HG03457 (cell line): ENCODE measurements around the gene LAPTM4A.
"Not testable (repeated sequence)": the region's sequence is repeated elsewhere in the genome, so short reads cannot be mapped to it uniquely, and the experiment has no call there.

ENCODE experiments used
- ATAC-seq: cut with Tn5 transposase; IDR thresholded peaks from one replicate; pipeline ENCODE4 v1.9.1; 2021; ENCODE audit warnings: moderate number of reproducible peaks; ENCODE audit not compliant: unreplicated experiment

Gene LAPTM4A

DNA sequence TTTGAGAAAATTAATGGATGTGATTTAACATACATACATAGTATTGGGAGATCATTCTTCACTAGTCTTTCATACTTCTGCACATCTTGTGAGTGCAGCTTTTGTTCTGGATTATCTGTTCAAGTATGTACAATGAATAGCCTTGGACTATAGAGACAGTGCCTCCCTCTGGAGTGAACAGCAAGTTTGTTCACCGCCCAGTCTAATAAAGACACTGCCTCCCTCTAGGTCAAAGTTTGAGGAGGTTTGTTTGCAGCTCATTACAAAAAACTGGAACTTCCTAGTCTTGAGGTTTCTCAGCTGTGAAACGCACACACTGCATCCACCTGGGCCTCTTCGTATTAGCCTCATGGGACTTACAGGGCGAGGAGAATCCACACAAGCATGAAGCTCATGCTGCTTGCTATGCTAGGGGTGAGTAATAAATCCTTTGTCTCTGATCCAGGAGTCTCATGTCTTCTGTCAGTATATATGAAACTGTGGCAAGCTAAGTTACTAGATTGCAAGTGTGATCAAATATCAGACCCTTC, 26.0 kb upstream of the LAPTM4A start:
- no peak for ATAC-seq

DNA sequence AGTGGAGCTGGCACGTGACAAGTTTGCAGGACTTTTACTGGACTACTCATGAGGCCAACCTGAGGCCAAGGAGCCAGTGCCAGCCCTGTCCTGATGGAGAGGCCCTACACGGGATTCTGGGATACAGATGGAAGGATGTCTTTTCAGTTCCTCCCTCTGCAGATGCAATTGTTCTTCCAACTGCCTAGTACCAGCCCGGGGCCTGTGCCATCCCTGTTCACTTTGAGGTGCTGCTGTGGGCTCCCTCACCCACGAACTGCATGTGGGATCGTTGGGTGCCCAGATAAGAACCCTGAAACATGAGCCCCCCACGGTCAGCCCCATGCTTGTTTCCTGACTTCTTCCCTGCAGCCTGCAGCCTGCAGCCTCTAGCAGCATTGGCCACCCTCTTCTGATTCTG, 25.3 kb upstream of the LAPTM4A start:
- ATAC-seq: no peak

DNA sequence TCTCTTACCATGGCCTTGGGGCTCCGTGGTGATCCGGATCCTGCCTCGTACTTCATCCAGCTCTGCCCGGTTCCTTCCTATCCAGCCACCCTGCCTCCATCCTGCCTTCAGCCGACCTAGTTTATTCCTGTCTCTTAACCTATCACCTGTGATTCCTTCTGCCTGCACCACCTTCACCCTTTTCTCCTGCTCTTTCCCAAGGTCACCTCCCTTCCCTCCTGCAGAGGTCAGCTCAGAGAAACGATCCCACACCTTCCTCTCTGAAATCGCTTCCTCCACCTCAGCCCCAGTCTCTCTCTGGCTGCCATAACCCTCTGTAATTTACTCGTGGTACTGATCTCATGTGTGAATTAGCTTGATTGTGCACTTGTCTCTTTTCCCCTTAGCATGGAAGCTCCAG, 23.5 kb upstream of the LAPTM4A start:
- no peak for ATAC-seq

DNA sequence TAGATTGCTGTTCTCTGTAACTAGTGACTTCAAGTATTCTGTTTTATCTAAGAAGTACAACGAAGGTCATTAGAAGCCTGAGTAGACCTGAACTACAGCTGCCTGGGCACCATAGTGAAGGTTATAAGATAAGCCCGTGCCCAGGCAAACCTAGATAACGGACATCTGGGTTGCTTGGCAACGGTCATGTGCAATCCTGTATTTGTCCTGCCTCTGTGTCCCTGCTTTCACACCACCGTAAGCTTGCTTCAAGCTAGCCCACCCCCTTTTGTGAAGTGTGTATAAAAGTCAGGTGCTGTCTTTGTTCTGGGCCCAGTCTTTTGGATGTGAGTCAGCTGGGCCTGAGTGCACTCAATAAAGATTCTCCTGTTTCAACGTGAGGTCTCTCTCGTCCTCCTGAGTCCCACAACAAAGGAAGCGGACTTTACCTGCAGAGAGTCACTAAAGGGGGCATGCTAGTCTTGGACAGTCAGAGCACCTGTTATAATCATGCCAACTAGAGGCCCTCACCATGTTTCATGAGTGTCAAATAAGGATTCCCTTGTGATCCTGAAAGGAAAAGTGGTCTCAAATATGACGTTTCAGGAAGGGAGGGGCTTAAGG, 22.7 kb upstream of the LAPTM4A start:
- not testable (repeated sequence) for ATAC-seq

DNA sequence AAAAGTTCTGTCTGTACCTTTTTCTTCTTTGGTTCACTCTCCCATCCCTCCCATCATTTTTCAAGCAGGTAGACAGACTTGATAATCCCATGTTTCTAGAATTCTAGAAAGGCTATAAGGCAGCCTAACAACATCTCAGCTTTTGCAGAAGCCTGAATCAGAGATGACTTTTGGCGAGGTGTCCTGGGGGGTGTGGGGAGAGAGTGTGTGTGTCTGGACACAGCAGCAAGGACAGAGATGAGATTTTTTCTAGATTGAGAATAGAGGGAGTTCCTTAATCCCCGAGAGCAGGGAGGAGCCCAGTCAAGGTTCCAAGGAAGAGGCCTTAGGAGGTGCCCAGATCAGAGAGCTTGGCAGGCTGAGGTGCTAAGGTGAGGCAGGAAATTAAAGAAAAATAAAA, 22.0 kb upstream of the LAPTM4A start:
- no peak for ATAC-seq

DNA sequence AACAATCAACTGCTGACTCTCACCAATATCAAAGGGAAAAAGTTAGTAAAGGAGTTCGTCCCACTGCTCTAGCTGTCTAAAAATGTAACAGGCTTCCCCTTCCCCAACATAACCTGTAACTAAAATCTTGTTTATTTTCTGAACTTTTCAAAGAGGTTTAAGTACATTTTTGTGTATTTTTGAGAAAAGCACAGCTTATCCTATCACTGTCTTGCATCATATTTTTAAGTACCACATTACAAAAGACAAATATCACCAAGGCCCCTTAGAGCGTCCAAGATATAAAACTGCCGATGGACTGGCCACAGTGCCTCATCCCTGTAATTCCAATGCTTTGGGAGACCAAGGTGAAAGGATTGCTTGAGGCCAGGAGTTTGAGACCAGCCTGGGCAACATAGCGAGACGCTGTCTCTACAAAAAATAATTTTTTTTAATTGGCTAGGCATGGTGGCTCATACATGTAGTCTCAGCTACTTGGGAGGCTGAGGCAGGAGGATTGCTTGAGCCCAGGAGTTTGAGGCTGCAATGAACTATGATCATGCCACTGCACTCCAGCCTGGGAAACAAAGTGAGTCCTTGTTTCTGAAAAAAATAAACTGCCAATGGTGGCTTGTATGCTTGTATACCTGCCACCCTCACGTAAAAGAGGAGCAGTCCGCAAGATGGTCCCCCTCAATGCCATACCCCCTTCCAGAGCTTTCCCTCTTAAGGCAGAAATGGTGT, 21.2 kb upstream of the LAPTM4A start:
- ATAC-seq: no peak

DNA sequence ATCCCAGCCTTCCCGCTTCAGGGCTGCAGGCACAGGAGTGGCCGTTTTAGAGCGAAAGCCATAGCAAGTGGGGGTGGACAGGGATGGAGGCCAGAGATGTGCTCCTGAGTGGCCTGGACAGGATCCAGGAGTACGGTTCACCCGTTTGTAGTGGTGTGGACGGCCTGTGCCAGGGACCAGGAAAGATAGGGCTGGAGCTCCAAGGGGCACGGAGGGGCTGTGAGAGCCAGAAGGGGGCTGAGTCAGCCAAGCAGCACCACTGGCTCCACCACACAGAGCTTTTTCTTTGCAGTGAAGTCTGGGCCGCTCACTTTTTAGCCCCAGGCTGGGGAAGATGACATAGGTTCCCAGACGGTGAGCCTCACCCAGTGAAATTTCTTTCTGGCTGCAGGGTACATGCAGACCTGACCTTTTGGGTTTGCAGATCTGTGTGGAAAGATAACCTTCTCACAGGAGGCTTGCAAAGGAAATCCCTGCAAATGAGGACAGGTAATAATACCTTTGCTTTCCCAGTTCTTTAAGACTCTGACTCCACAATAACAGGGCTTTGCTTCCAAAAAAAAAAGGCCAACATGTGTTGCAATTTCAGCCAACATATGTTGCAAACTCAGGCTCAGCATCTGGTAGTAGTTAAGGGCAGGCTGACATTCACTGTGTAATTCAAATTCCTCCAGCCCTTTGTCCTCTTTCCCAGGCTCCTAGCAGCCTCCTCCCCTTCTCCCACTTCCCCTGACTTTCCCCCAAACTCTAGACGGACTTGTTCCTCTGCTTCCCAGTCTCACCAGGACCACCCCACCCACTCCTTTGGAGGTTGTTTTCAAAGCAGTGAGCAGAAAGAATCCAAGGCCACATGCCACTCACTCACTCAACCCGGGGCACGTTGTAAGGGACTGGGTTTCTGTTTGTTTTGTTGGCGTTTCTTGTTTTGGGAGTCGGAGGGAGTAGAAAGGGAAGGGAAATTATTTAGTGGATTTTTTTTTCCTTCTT, 20.3 kb upstream of the LAPTM4A start:
- no peak for ATAC-seq

DNA sequence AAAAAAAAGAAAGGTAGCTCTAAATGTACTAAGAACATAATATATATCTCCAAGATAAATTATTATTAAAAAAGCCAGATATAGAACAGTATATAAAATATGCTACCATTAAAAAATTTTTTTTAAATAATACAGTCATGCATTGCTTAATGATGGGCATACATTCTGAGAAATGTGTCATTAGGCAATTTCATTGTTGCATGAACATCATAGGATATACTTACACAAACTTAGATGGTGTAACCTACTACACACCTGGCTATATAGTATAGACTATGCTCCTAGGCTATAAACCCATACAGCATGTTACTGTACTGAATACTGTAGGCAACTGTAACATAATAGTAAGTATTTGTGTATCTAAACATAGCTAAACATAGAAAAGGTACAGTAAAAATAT, 18.3 kb upstream of the LAPTM4A start:
- ATAC-seq: no peak

DNA sequence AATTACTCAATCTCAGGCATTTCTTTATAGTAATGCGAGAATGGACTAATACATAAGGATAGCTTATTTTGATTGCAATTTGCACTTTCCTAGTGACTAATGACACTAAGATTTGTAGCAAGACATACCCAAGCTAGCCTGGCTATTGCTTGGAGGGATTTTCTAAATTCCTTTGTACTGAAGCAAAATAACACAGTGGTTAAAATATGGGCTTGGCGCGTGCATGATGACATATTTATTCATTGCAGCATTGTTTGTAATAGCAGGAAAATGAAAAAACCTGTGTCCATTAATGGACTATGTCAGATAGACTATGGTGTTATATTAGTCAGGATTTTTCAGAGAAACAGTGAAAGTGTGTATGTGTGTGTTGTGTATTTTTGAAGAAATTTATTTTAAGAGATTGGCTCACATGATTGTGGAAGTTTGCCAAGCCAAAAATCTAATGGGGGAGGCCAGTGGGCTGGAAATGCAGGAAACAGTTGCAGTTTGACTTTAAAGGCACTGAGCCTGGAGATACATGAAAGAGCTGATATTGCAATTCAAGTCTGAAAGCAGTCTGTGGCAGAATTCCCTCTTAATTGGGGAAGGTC, 16.7 kb upstream of the LAPTM4A start:
- no peak for ATAC-seq

DNA sequence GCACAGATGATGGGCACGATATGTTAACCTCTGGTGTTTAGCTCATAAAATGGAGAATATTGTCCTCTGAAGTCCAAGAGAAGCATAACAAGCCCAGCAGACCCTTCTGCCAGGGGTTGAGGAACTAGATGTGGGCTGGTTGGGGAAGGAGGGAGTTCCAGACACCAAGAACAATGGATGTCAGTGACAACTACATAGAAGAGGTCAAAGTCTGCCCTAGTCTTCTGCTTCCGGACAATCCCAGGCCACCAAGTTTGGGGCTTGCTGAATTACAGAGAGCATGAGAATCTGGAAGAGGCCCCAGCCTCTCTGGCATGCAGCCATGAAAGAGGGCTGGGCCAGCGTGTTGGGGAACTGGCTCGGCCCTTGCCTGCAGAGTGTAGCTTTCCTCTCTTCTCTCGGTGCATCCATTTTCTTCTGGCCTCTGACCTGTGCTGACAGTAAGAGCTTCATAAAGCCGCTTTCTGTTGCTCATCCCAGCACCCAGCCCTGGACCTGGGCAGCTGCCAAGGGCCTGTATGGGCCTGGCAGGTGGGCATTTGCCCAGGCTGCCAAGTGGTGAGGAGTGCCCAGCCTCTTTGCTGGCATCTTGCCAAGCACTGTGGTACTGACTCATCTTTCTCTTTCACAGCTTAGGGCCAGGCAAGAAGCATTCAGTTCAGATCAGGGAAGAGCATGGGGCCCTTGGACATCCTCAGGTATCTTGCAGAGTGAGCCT, 14.6 kb upstream of the LAPTM4A start:
- ATAC-seq: no peak

DNA sequence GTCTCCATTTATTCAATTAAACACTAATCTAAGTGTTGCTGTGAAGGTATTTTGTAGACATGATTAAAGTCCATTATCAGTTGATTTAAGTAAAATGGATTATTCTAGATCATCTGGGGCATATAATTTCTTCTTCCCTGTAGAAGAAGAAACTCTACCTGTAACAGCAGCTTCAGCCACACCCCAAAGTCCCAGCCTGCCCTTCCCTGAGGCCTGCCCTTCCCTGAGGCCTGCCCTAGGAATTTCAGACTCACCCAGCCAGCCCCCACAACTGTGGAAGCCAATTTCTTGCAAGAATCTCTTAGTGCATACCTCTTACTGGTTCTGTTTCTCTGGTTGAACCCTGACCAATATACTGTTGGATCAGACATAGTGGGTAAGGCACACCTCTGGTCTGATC, 13.4 kb upstream of the LAPTM4A start:
- no peak for ATAC-seq

DNA sequence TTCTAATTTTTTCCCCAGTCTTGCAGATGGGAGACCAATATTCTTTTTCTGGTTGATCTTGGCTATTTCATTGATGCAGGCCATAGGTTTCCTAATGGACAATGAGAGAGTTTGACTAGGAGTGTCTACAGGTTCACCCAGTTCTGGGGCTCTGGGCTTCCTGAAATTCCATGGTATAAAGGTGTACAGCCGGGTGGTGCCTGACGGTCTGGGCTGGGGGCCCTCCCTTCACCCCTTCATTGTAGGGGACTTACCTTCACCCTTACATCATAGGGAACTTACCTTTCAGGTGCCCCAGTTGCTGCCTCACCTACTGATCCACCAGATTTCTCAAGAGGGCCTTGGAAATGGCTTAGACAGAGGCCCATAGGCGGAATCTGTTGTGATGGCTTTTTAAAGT, 13.0 kb upstream of the LAPTM4A start:
- ATAC-seq: no peak

DNA sequence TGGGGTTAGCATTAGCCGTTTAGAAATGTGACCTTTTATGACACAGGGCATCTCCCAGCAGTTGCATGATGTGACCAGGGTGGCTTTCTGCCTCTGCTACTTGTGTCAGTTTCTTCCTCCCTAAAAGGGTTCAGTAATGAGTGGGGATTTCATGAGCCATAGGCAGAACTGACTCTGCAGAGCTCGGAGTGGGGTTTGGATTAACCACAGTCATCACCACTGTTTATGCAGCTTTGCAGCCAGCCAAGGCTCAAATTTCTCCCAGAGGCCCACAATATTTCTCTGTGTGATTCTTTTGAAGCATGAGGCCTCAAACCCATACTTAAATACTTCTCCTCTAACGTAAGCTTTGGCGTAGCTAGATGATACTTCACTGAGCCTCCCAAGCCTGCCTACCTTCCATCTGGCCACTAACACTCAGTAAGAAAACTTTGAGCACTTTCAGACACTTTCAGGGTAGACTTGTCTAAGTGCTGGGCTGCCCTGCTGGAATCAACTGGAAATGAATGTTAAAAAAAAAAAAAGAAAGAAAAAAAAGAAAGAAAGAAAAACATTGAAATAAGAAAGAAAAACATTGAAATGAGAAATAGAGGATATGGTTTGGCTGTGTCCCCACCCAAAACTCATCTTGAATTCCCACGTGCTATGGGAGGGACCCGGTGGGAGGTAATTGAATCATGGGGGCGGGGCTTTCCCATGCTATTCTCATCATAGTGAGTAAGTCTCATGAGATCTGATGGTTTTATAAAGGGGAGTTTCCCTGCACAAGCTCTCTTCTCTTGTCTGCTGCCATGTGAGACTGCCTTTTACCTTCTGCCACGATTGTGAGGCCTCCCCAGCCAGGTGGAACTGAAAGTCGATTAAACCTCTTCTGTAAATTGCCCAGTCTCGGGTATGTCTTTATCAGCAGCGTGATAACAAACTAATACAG, 11.5 kb upstream of the LAPTM4A start:
- no peak for ATAC-seq

DNA sequence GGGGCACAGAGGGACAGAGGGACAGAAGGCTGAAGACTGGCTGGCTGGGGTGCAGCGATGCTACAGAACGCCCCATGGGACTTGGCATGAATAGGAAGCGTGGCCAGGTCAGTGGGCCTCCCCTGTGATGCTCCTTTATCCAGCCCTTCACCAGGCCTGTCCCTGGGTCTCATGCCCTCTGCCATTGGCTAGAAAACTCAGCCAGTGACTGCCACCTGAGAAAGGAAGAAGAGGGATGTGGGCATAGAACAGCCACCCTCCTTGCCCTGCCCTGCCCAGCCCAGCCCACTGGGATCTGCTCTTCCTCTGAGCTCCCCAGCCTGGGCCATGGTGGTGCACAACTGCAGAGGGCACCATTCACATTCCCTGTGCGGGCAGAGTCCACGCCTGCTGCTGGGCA, 10.5 kb upstream of the LAPTM4A start:
- no peak for ATAC-seq

DNA sequence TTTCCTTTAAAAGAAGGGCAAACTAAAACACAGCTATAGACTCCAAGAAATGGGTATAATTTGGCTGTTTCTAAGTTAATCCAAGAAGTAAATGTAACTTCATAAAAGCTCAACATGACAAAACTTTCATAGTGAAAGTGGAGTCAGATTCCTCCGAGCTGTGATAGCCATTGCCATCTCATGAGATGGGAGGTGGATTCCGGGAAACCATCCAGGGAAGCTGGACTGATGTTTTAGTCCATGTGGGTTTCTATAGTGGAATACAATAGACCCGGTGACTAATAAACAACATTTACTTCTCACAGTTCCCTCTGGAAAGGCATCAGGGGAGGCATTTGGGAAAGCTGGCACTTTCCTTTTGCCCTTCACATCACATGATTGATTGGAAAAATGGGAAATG, 10.0 kb upstream of the LAPTM4A start:
- ATAC-seq: no peak

DNA sequence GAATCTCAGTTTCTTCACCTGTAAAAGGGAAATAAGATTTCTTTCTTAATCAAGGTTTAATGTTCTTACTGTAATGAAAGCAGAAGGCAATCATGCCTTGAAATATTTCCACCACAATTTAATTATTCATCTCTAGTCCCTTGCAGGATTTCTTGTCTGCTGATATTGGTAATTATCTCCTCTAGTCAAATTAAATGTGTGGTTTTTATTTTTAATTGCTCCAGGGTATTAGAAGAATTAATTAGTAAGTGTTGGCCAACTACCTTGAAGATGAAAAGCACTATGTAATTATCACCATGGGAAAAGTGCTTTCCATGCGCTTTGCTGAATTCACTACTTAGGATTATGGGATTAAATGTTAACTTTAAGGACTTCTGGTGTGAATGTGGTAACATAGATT, 8.7 kb upstream of the LAPTM4A start:
- ATAC-seq: no peak

DNA sequence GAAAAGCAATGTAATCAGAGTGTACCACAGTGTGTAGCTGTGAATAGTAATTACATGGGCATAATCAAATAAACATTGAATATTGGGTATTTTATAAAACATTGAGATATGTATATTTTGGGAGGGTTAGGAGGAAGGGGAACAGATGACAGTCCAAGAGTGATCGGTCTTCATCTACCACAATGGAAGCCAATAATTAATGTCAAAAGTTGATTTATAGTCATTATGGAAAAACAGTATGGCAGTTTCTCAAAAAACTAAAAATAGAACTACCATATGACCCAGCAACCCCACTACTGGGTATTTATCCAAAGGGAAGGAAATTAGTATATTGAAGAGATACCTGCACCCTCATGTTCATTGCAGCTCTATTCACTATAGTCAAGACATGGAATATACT, 5.8 kb upstream of the LAPTM4A start:
- ATAC-seq: no peak

DNA sequence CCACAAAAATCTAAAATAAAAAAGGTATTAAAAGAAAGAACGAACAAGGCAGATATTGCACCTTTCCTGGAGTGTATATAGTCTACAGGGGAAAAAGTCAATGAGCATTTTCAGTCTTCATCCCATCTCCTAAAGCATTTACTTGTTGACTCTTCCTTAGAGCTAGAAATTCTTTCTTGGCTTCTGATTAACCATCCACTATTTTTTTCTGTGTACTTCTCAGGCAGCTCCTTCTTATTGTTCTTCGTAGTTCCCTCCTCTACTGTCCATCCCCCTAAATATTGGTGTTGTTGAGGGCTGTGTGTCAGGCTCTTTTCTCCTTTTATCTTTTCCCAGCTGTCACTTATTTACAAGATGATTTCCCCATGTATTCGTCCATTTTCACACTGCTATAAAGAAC, 3.5 kb upstream of the LAPTM4A start:
- ATAC-seq: no peak

DNA sequence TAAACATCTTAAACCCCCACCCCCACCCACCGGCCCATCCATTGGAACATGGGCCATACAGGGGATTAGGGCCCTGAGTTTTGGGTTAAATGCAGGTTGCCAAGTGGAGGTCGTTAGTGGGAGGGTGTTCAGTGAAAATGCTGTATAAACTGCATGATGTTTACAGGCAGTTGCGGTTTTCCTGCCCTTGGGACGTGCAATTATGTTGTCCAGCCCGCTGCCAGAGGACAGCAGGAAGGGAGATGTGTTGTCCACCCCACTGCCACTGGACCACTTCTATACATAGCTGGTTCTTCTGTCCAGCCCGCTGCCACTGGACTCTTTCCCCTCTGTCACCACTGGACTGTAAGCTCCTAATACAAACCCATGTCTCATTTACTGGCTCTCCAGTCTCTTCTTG, 2.7 kb upstream of the LAPTM4A start:
- ATAC-seq: no peak
